GM18907 (cell line): ENCODE measurements around the gene RAP1GAP.
"Not testable (repeated sequence)": the region's sequence is repeated elsewhere in the genome, so short reads cannot be mapped to it uniquely, and the experiment has no call there.

Experiments used
- ATAC-seq: cut with Tn5 transposase; IDR thresholded peaks from one replicate; pipeline ENCODE4 v1.9.1; 2021; ENCODE audit warnings: mild to moderate bottlenecking, moderate library complexity; ENCODE audit not compliant: unreplicated experiment

The RAP1GAP gene

DNA sequence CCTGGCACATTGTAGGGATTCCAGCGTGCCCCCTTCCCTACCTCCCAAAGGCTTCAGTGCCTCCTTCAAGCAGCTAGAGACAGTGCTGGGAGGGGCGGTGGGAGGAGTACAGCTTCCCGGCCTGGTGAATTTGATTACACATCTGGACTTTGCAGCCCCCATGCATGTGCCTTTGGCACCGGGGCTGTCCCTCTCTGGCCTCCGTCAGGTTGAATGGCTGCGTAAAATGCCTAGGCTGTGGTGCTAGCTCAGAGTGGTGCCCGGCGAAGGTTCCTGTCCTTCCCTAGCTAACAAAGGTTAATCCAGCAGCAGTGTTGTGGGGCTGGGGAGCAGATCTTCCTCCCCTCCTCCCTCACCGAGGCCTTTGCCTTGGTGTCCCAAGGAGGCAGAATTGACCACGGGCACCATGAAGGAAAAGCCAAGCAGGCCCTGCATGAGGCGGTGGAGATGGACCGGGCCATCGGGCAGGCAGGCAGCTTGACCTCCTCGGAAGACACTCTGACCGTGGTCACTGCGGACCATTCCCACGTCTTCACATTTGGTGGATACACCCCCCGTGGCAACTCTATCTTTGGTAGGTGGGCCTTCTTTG lies 93.7 kb downstream of the RAP1GAP start:
- ATAC-seq: no peak

GRCh38 chr1:21574466-21575151 lies 94.5 kb downstream of the RAP1GAP start:
- no peak for ATAC-seq

GRCh38 chr1:21573971-21574465 lies 95.1 kb downstream of the RAP1GAP start:
- ATAC-seq: no peak

GRCh38 chr1:21573475-21573874 lies 95.7 kb downstream of the RAP1GAP start:
- no peak for ATAC-seq

DNA sequence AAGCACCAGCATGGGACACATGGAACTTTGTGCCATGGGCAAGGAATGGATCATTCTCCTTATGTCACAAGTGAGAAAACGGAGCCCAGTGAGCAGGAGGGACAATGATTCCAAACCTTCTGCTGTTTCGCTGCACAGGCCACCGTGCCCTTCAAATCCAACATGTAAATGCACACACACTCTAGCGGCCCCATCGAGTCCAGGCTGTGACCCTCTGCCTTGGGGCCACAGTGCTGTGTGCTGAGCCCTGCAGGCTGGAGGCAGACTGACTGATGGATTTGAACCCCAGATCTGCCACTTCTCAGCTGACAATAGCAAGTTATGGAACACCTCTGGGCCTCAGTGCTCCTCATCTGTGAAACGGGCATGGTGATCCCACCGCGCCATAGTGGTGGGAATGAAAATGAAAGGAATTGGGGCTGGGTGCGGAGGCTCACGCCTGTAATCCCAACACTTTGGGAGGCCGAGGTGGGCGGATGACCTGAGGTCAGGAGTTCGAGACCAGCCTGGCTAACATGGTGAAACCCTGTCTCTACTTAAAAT lies 96.4 kb downstream of the RAP1GAP start:
- ATAC-seq: no peak

- no peak for ATAC-seq
These were observed 96.9 kb downstream of the RAP1GAP start for GRCh38 chr1:21572221-21572620.

DNA sequence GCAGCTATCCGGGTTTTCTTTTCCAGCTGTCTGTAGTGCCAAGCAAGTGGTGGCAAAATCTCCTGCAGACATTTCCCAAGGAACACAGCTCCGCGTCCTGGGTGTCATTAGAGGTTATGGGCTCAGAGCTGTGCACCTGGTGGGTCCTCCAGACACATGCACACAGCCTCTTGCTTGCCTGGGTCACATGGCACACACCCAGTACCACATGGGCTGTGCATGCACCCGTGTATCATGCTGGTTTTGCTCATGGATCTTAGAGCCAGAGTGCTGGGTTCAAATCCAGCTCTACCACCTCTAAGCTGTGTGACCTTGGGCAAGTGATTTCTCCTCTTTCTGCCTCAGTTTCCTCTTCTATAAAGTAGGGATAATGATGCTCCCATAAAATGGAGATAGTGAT lies 98.3 kb downstream of the RAP1GAP start:
- no peak for ATAC-seq

GRCh38 chr1:21570528-21570875 lies 98.7 kb downstream of the RAP1GAP start:
- ATAC-seq: no peak

DNA sequence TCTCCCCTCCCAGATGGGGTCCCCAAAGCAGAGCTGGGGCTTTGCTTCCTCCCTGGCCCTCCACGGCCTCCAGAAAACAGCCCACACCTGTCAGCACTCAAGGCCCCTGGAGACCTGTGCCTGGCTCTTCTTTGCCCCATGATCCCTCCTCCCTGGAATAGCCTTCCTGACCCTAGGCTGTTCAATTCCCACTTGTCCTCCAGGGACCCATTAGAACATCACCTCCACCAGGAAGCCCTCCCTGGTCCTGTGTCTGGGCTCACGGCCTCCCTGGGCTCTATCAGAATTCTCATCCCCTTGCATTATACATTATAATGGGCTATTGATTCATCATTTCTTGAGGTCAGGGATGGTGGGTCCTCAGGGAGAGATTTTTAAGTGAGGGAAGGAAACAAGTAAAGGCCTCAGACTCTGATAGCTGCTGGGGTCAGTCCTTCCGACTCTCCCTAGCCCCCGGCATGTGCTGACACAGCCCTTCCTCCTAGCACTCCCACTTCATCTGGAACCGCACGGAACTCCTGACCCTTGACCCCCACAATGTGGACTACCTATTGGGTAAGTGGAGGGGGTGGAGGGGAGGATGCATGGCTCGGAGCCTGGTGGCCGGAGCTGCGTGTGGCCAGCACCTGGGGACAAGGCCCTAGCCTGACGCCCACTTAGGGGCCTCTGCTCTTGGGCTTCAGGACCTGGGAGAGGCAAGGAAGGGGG lies 99.2 kb downstream of the RAP1GAP start:
- no peak for ATAC-seq

DNA sequence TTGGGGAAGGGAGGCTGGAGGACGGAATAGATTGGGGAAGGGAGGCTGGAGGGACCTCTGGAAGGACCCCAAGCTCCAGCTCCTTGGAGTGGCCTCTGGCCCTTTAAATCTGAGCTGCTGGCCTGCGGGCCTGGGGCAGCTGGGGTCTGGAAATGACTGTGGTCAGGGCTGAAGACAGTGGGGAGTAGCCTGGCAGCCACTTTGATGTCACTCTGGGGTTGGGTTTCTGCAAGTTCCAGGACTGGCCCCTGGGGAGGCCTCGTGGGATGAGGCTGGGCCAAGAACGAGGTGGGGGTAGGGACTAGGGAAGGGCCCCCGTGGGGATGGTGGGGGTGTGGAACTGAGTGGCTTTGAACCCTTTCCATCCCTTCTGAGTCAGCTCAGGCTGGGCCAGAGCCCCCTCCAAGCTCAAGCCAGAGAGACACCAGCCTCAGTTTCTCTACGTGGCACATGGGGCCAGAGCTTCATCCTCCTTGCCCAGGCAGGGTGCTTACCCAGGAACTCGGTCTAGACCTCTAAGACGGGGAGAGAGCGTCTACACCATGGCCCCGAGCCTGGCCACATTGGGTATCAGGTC lies 100.3 kb downstream of the RAP1GAP start:
- no peak for ATAC-seq

- ATAC-seq: no peak
These were observed 101.0 kb downstream of the RAP1GAP start for GRCh38 chr1:21568006-21568746.

GRCh38 chr1:21567241-21568005 lies 101.7 kb downstream of the RAP1GAP start:
- ATAC-seq: no peak

GRCh38 chr1:21566361-21566760 lies 102.8 kb downstream of the RAP1GAP start:
- ATAC-seq: not testable (repeated sequence)

DNA sequence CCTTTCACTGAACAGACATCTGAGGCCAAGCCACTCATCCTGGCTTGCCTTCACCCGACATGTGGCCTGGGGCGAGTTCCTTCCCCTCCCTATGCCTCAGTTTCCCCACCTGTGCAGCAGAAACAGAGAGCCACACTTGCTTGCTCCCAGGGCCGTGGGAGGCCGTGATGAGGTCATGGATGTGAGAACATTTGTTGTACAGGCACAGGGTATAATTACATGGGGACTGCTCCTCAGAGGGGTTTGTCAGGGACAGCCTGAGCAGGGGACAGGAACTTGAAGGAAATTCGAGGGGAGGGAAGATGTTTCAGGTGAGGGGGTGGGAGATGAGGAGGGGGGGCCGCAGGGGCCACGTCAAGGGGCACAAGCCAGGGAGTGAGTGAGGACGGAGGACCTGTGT lies 103.9 kb downstream of the RAP1GAP start:
- ATAC-seq: no peak

DNA sequence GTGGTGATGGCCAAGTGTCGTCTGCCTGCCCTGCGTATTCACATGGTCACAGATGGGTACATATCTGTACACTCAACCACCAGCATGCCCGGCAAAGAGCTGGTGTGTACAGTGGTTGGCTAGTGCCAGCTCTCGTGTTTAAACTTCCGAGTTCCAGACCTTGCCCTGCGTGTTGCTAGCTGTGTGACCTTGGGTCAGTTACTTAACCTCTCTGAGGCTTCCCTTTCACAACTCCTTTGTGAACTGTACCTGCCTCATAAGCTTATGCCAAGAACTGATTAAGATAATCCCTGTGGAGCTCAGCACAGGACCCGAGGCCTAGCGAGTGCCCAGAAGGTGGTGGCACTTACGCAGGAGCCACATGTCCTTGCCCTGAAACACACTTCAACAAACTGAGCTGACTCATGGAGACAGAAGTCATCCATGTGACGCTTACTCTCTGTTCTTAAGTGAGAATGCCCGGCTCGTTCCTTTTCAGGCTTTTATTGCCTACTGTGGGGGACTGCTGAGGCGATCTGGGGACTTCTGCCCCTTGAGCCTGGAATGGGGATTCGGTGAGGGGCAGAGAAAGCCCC lies 104.5 kb downstream of the RAP1GAP start:
- ATAC-seq: no peak

DNA sequence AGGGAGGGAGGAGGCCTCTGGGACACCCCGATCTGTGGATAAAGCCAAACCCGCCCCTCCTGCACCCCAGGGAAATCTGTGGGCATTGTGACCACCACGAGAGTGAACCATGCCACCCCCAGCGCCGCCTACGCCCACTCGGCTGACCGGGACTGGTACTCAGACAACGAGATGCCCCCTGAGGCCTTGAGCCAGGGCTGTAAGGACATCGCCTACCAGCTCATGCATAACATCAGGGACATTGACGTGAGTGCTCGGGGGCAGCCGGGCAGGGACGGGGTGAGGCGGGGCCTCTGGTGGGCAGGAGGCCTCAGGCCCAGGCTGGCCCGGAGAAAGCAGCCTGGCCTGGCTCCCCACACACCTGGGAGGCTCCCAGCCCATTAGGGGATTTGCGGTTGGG lies 105.2 kb downstream of the RAP1GAP start:
- ATAC-seq: no peak

- no peak for ATAC-seq
These were observed 106.3 kb downstream of the RAP1GAP start for GRCh38 chr1:21562896-21563295.

DNA sequence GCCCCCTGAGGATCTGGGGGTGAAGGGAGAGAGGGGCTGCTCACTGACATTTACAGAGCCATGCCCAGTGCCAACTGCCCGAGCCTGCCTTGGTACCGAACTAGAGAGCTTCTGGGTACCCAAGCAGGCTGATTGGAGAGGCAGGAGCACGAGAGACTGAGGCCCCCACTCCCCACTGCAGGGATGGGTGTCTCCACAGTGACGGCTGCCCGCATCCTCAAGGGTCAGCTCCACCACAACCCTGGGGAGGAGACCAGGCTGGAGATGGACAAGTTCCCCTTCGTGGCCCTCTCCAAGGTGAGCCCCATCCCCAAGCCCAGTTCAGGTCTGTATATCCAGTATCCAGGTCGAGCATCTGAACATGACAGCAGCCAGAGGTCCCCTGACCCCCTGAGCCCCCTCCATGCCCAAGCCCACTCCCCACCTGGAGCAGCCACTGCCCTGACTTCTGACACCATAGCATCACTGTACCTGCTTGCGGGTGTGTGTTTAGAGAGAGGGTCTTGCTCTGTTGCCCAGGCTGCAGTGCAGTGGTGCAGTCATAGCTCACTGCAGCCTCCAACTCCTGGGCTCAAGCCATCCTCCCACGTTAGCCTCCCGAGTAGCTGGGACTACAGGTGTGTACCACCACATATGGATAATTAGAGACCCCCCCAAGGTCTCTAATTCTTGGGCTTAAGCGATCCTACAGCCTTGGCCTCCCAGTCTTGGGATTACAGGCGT lies 108.1 kb downstream of the RAP1GAP start:
- no peak for ATAC-seq
